H9 (cell line): Measurements from ENCODE around the gene ZNF628. TPM values are rescaled to one million over a fixed set of nuclear protein-coding genes. Genes with fewer than 3 reads are reported as not detected.

Experiments used
- DNase-seq: peaks from one replicate; pipeline ENCODE4 v3.0.0-alpha.2; 2017
- H2AFZ ChIP-seq: one replicate; pipeline ENCODE4 v1.6.1; 2013; ENCODE audit warnings: mild to moderate bottlenecking, low read length, control low read depth, moderate library complexity
- H2AK5ac ChIP-seq: 2 replicates; pipeline ENCODE4 v1.6.1; 2013; ENCODE audit warnings: low read length, control low read depth, mixed read lengths; ENCODE audit not compliant: insufficient read length
- H2BK120ac ChIP-seq: one replicate; pipeline ENCODE4 v1.6.1; 2013; ENCODE audit warnings: low read depth, mild to moderate bottlenecking, low read length, control low read depth, inconsistent platforms; ENCODE audit not compliant: poor library complexity, severe bottlenecking
- H2BK12ac ChIP-seq: 2 replicates; pipeline ENCODE4 v1.6.1; 2013; ENCODE audit warnings: low read length, control low read depth, mixed read lengths, low read depth; ENCODE audit not compliant: insufficient read length
- H2BK15ac ChIP-seq: 2 replicates; pipeline ENCODE4 v1.6.1; 2013; ENCODE audit warnings: low read depth, low read length, control low read depth
- H2BK20ac ChIP-seq: one replicate; pipeline ENCODE4 v1.6.1; 2013; ENCODE audit warnings: low read depth, mild to moderate bottlenecking, low read length, control low read depth, inconsistent platforms; ENCODE audit not compliant: poor library complexity, severe bottlenecking
- H2BK5ac ChIP-seq: 2 replicates; pipeline ENCODE4 v1.6.1; 2013; ENCODE audit warnings: low read length, control low read depth, mixed read lengths; ENCODE audit not compliant: insufficient read length
- H3K14ac ChIP-seq: 2 replicates; pipeline ENCODE4 v1.6.1; 2013; ENCODE audit warnings: low read length, control low read depth; ENCODE audit not compliant: insufficient read depth
- H3K18ac ChIP-seq: 2 replicates; pipeline ENCODE4 v1.6.1; 2013; ENCODE audit warnings: low read depth, mild to moderate bottlenecking, mixed read lengths, low read length, control low read depth; ENCODE audit not compliant: insufficient read length
- H3K23ac ChIP-seq: 2 replicates; pipeline ENCODE4 v1.6.1; 2013; ENCODE audit warnings: low read length, control low read depth, mixed read lengths, low read depth; ENCODE audit not compliant: insufficient read length
- H3K23me2 ChIP-seq: 2 replicates; pipeline ENCODE4 v1.6.1; 2013; ENCODE audit warnings: low read depth, mild to moderate bottlenecking, mixed read lengths, low read length, control low read depth; ENCODE audit not compliant: insufficient read length, poor library complexity, severe bottlenecking
- H3K27ac ChIP-seq: 2 replicates; pipeline ENCODE4 v1.5.1; 2013; ENCODE audit warnings: low read length, control low read depth, mixed read lengths, low read depth; ENCODE audit not compliant: insufficient read length
- H3K27me3 ChIP-seq: 2 replicates; pipeline ENCODE4 v1.6.1; 2013; ENCODE audit warnings: low read length, control low read depth, inconsistent platforms; ENCODE audit not compliant: insufficient read depth
- H3K4ac ChIP-seq: 2 replicates; pipeline ENCODE4 v1.6.1; 2013; ENCODE audit warnings: low read depth, mild to moderate bottlenecking, control low read depth, inconsistent platforms, low read length, moderate library complexity
- H3K4me1 ChIP-seq: 2 replicates; pipeline ENCODE4 v1.6.1; 2013; ENCODE audit warnings: low read length, control low read depth, inconsistent platforms; ENCODE audit not compliant: insufficient read depth
- H3K4me2 ChIP-seq: 2 replicates; pipeline ENCODE4 v1.6.1; 2013; ENCODE audit warnings: low read length, control low read depth, mixed read lengths; ENCODE audit not compliant: insufficient read length, insufficient read depth
- H3K56ac ChIP-seq: 2 replicates; pipeline ENCODE4 v1.6.1; 2013; ENCODE audit warnings: low read depth, mild to moderate bottlenecking, mixed read lengths, low read length, control low read depth; ENCODE audit not compliant: insufficient read length
- H3K79me1 ChIP-seq: 2 replicates; pipeline ENCODE4 v1.6.1; 2013; ENCODE audit warnings: low read depth, mild to moderate bottlenecking, moderate library complexity, low read length, control low read depth, inconsistent platforms; ENCODE audit not compliant: insufficient read depth, poor library complexity, severe bottlenecking
- H3K79me2 ChIP-seq: 2 replicates; pipeline ENCODE4 v1.6.1; 2013; ENCODE audit warnings: low read length, control low read depth, inconsistent platforms; ENCODE audit not compliant: insufficient read depth
- H3K9ac ChIP-seq: 2 replicates; pipeline ENCODE4 v1.6.1; 2013; ENCODE audit warnings: low read length, control low read depth, mixed read lengths; ENCODE audit not compliant: insufficient read length; ENCODE audit errors: extremely low read depth
- H3K9me3 ChIP-seq: one replicate; pipeline ENCODE4 v1.6.1; 2013; ENCODE audit warnings: low read depth, low read length, inconsistent platforms; ENCODE audit not compliant: control insufficient read depth
- H3T11ph ChIP-seq: one replicate; pipeline ENCODE4 v1.6.1; 2013; ENCODE audit warnings: mild to moderate bottlenecking, low read length, control low read depth, inconsistent platforms
- H4K20me1 ChIP-seq: one replicate; pipeline ENCODE4 v1.6.1; 2013; ENCODE audit not compliant: control insufficient read depth, insufficient read length, insufficient read depth
- H4K5ac ChIP-seq: 2 replicates; pipeline ENCODE4 v1.6.1; 2013; ENCODE audit warnings: low read depth, mild to moderate bottlenecking, mixed read lengths, low read length, control low read depth; ENCODE audit not compliant: insufficient read length
- H4K8ac ChIP-seq: replicated peaks from 2 replicates; pipeline ENCODE4 v1.6.1; 2013; ENCODE audit warnings: low read length, control low read depth, mixed read lengths, low read depth; ENCODE audit not compliant: insufficient read length
- H4K91ac ChIP-seq: 2 replicates; pipeline ENCODE4 v1.6.1; 2013; ENCODE audit warnings: low read depth, mild to moderate bottlenecking, moderate library complexity, mixed read lengths, low read length, control low read depth; ENCODE audit not compliant: insufficient read length
- H3K27ac Mint-ChIP-seq, 3 experiments: 2 replicates in 2 of 3; 3 replicates in 1 of 3; pipeline ENCODE4 v1.8.0; 2020 to 2021; ENCODE audit warnings: mixed read lengths in 3 of 3, mild to moderate bottlenecking in 1 of 3, moderate library complexity in 1 of 3
- H3K27me3 Mint-ChIP-seq: 2 replicates; pipeline ENCODE4 v1.8.0; 2021; ENCODE audit warnings: low read depth, mild to moderate bottlenecking, moderate library complexity, mixed read lengths
- H3K36me3 Mint-ChIP-seq, 3 experiments: 2 replicates in 2 of 3; 3 replicates in 1 of 3; pipeline ENCODE4 v1.8.0; 2020 to 2021; ENCODE audit warnings: low read depth in 3 of 3, mixed read lengths in 3 of 3; ENCODE audit not compliant: insufficient read depth in 1 of 3
- H3K4me1 Mint-ChIP-seq, 2 experiments: 2 replicates each; pipeline ENCODE4 v1.8.0; 2020; ENCODE audit warnings: mixed read lengths in 2 of 2
- H3K4me3 Mint-ChIP-seq, 2 experiments: 2 replicates in 1 of 2; 3 replicates in 1 of 2; pipeline ENCODE4 v1.8.0; 2020 to 2021; ENCODE audit warnings: mild to moderate bottlenecking in 2 of 2, mixed read lengths in 2 of 2, moderate library complexity in 1 of 2
- H3K9me3 Mint-ChIP-seq, 2 experiments: 2 replicates in 1 of 2; 3 replicates in 1 of 2; pipeline ENCODE4 v1.8.0; 2020; ENCODE audit warnings: mild to moderate bottlenecking in 2 of 2, mixed read lengths in 2 of 2, moderate library complexity in 1 of 2
- WGBS: extraction: QIAGEN DNeasy Blood & Tissue Kit; methylation state at CpG from one replicate; pipeline ENCODE4 v1.1.7; 2013; ENCODE audit warnings: missing lambda C conversion rate, low lambda C conversion rate, mixed read lengths; ENCODE audit not compliant: insufficient read length; ENCODE audit errors: extremely low coverage; 5-methylcytosine and 5-hydroxymethylcytosine counted together
- total RNA-seq: library from RNA; stranded (reverse); gene quantifications from 2 replicates; pipeline ENCODE4 v1.2.1, GENCODE V29; 2021
- TF ChIP-seq, protein P1 (sequence below): fragments of 200-600 bp; sonication (generic); conservative IDR thresholded peaks from 3 replicates; pipeline ENCODE4 v1.8.0; 2021; ENCODE audit warnings: antibody characterized with exemption, mild to moderate bottlenecking

The ZNF628 gene
- total RNA-seq, 1 experiment from 2014 or later: 16.6 TPM

DNA sequence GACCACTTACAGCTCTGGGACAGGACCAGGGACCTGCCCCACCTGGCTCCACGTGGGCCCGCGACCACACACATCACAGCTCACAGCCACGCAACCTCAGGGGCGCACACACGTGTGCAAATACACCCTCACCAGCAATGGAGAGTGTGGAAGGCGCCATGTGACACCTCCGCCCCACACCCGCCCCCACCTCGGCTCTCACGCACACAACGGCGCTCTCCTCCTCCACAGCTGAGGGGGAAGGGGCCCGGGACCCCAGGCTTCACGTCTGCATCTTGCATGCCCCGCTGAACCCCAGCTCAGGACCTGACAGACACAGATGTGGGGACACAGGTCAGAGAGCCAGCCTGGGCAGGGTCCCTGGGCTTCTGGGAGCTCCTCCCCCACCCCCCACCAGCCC, 26.9 kb upstream of the ZNF628 start:
- no peak overlapping the region for H3K56ac ChIP-seq
- Mint-ChIP-seq H3K27me3 (peaks cover 27% of the 10 kb centered on the region), H3K36me3 (peaks cover 0 to 5% (median 5%) of the 10 kb centered on the region in 3 experiments; a peak in 3 of 7 replicates), H3K9me3 (no peaks in the 10 kb centered on the region; a peak in 2 of 5 replicates), H3K4me1 (peaks cover 2 to 13% of the 10 kb centered on the region in 2 experiments; a peak in 2 of 4 replicates), H3K27ac (no peak overlapping the region), H3K4me3 (no peak overlapping the region)
- H2BK20ac ChIP-seq: no peak overlapping the region
- H4K91ac ChIP-seq: no peak overlapping the region
- H3K27ac ChIP-seq: no peak overlapping the region
- H2BK120ac ChIP-seq: no peak overlapping the region
- no peaks in the 10 kb centered on the region for H3K79me2 ChIP-seq
- no peak overlapping the region for H2BK12ac ChIP-seq
- peaks cover 4% of the 10 kb centered on the region for H3K23me2 ChIP-seq
- H3K4me1 ChIP-seq: no peaks in the 10 kb centered on the region
- H2AK5ac ChIP-seq: no peak overlapping the region
- H3K23ac ChIP-seq: no peak overlapping the region
- no peak overlapping the region for H3K4ac ChIP-seq
- no peak overlapping the region for H2BK5ac ChIP-seq
- peaks cover 48% of the 10 kb centered on the region; the same call in 1 of the 2 replicates for H3K27me3 ChIP-seq
- no peaks in the 10 kb centered on the region for H3K79me1 ChIP-seq
- H3K18ac ChIP-seq: no peak overlapping the region
- TF ChIP-seq, protein P1, sequence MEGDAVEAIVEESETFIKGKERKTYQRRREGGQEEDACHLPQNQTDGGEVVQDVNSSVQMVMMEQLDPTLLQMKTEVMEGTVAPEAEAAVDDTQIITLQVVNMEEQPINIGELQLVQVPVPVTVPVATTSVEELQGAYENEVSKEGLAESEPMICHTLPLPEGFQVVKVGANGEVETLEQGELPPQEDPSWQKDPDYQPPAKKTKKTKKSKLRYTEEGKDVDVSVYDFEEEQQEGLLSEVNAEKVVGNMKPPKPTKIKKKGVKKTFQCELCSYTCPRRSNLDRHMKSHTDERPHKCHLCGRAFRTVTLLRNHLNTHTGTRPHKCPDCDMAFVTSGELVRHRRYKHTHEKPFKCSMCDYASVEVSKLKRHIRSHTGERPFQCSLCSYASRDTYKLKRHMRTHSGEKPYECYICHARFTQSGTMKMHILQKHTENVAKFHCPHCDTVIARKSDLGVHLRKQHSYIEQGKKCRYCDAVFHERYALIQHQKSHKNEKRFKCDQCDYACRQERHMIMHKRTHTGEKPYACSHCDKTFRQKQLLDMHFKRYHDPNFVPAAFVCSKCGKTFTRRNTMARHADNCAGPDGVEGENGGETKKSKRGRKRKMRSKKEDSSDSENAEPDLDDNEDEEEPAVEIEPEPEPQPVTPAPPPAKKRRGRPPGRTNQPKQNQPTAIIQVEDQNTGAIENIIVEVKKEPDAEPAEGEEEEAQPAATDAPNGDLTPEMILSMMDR: no peak
- H2AFZ ChIP-seq: no peak overlapping the region
- no peak overlapping the region for H3T11ph ChIP-seq
- no peak overlapping the region for H4K8ac ChIP-seq
- no peak overlapping the region for H2BK15ac ChIP-seq
- DNase-seq: no peak
- H3K9me3 ChIP-seq: no peaks in the 10 kb centered on the region
- H4K5ac ChIP-seq: no peak overlapping the region
- H3K14ac ChIP-seq: no peak overlapping the region
- H4K20me1 ChIP-seq: no peaks in the 10 kb centered on the region
- no CpG with 5 or more reads among the region's 16 CpGs for WGBS
- H3K4me2 ChIP-seq: no peak overlapping the region
- H3K9ac ChIP-seq: no peak overlapping the region
